ENCODE measurements around the gene PRMT3.
A peak's percentile ranks its signal among the peaks of the same experiment; 100 is the strongest.

PRMT3 gene

DNA sequence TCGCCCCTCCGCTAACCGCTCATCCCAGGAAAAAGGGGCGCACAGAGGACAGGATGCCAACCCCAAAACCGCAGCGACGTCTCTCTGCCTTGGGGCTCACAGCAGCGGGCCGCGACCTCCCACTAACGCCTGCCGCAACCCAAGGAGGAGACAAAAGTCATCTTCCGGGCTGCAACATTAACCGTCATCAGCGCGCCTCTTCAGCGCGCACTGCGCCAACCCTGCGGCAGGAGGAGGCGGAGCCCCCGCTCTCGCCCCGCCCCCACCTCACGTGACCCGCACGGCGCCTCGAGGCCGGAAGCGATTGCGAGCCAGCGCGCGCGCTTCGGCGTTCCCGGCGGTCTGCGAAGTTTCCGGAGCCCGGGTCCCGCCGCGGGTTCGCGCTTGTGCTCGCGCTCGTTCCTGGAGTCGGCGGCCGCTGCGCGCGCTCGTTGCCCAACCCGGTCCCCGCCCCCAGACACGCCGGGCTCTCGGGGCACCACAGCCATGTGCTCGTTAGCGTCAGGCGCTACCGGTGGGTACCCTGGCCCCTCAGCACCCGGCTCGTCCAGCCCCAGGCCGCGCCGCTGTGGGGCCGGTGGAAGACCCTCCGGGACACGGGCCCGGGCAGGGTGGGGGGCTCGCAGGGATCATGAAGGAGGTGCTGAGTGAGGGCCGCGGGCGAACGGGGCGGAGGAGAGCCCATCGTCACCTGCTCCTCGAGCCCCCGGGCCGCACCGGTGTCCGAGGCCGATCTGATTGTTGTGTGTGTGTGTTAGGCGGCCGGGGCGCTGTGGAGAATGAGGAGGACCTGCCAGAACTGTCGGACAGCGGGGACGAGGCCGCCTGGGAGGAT lies at the start of gene PRMT3:
Gene PRMT3 (plus strand): TSS at position 456 of the 835 bp plus-strand sequence. CDS start 31 bp downstream, at position 487.
- peak within 1 kb of the TSS; percentile 93 for H3K9ac ChIP-seq (ENCODE audit: insufficient read length, low read depth)
- H3K4me3 ChIP-seq (ENCODE audit: insufficient read length, low read depth): peak within 1 kb of the TSS; percentile 84
- no peaks in the 10 kb centered on the region for H3K9me3 ChIP-seq (ENCODE audit: insufficient read depth, low read length)
- H3K36me3 ChIP-seq (ENCODE audit: insufficient read depth, insufficient read length, low read length): peaks cover 12% of the 10 kb centered on the region
- TF ChIP-seq ZNF274 (IDR thresholded peaks at IDR 0.05; ENCODE audit: low read depth, low read length): no peak
- TF ChIP-seq YY1 (IDR thresholded peaks at IDR 0.05; ENCODE audit: insufficient read depth, insufficient read length): no peak
- TF ChIP-seq SUZ12 (IDR thresholded peaks at IDR 0.05; ENCODE audit: extremely low read depth, insufficient read depth, insufficient read length): no peak
- DNase-seq (ENCODE audit: low read depth, low spot score): peak; percentile 87
- no peaks in the 10 kb centered on the region for H3K27me3 ChIP-seq (ENCODE audit: insufficient read depth, insufficient read length)
- H3K4me1 ChIP-seq (ENCODE audit: insufficient read depth, insufficient read length): no peaks in the 10 kb centered on the region

DNA sequence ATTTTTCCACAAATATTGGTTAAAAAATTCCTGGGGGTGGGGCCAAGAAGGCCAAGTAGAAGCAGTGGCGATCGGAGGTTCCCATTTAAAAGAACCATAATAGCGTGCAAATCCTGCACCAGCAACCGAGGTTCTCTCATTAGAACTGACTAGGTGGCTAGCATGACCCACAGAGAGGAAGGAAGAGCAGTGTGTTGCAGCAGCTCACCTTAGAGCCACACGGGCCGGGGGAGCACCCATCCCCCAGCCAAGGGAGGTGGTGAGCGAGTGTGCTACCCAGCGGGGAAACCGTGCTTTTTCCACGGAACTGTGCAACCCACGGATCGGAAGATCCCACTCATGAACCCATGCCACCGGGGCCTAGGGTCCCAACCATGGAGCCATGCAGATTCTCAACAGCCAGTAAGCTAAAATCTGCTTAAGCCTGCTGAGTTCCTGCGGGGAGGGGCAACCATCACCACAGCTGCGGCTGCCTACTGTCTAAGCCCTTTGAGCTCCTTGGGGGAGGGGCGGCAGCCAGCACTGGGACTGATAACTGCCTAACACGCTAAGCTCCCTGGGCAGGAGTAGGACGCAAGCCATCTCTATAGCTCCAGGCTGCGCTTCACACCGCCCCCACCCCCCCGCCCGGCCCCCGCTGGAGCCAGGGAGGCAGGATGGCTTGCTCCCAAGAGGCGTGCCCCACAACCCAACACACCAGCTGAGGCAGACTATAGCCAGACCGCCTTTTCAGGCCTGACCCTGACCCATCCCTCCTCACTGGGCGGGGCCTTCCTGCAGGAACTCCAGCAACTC lies 45.0 kb upstream of the PRMT3 start:
- Histone ChIP-seq H3K9me3 (ENCODE audit: insufficient read depth, low read length) (no peaks in the 10 kb centered on the region), H3K27me3 (ENCODE audit: insufficient read depth, insufficient read length) (no peaks in the 10 kb centered on the region), H3K36me3 (ENCODE audit: insufficient read depth, insufficient read length, low read length) (no peaks in the 10 kb centered on the region), H3K4me1 (ENCODE audit: insufficient read depth, insufficient read length) (no peaks in the 10 kb centered on the region), H3K9ac (ENCODE audit: insufficient read length, low read depth) (peak overlapping the region; percentile 50), H3K4me3 (ENCODE audit: insufficient read length, low read depth) (no peak overlapping the region)
- peak; percentile 61 for DNase-seq (ENCODE audit: low read depth, low spot score)
- no peak for TF ChIP-seq ZNF274 (IDR thresholded peaks at IDR 0.05; ENCODE audit: low read depth, low read length)
- no peak for TF ChIP-seq SUZ12 (IDR thresholded peaks at IDR 0.05; ENCODE audit: extremely low read depth, insufficient read depth, insufficient read length)
- no peak for TF ChIP-seq YY1 (IDR thresholded peaks at IDR 0.05; ENCODE audit: insufficient read depth, insufficient read length)

DNA sequence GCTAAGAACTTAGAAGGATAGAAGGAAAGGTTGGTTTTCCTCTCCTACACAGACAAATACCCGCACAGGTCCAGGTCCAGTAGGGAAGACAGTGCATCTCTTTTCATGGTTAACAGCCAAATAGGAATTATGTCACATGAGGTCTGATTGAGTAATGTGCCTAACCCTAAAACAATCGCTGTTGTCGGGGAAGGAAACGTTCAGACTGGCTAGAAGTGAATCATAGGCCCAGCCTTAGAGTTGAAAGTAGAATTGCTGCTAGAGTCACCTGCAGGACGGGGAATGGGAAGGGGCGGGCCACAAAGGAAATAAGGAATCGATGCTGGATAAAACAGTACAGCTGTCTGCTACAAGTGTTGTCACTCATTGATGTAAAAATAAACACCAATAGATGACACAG lies 36.4 kb upstream of the PRMT3 start:
- Histone ChIP-seq H3K27me3 (ENCODE audit: insufficient read depth, insufficient read length) (no peaks in the 10 kb centered on the region), H3K9ac (ENCODE audit: insufficient read length, low read depth) (no peak overlapping the region), H3K4me3 (ENCODE audit: insufficient read length, low read depth) (no peak overlapping the region), H3K36me3 (ENCODE audit: insufficient read depth, insufficient read length, low read length) (no peaks in the 10 kb centered on the region), H3K9me3 (ENCODE audit: insufficient read depth, low read length) (no peaks in the 10 kb centered on the region), H3K4me1 (ENCODE audit: insufficient read depth, insufficient read length) (no peaks in the 10 kb centered on the region)
- TF ChIP-seq ZNF274 (IDR thresholded peaks at IDR 0.05; ENCODE audit: low read depth, low read length): no peak
- TF ChIP-seq SUZ12 (IDR thresholded peaks at IDR 0.05; ENCODE audit: extremely low read depth, insufficient read depth, insufficient read length): no peak
- TF ChIP-seq YY1 (IDR thresholded peaks at IDR 0.05; ENCODE audit: insufficient read depth, insufficient read length): no peak
- no peak for DNase-seq (ENCODE audit: low read depth, low spot score)

DNA sequence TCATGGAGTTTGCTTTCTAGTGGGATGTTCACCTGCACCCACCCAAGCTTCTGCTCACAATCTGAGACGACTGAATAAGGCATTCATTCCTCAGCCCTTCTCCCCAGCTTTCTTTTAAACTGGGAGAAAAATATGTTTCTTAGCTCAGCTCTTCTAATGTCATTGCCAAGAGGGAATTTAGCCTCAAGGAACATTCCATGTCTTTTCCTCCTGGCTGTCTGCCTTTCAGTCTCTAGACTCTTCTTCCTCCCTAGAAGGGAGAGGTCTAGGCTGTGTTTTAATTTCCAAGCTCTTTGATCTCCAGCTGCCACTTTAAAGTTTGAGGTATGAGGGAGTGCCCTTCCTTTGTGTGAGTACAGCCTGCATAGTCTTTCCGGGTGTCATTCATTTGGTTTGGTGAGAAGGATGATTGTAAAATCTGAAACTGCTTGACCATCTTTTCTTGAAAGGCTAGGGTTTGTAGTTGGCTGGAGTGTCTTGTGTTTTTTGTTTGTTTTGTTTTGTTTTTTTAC lies 35.7 kb upstream of the PRMT3 start:
- Histone ChIP-seq H3K4me1 (ENCODE audit: insufficient read depth, insufficient read length) (no peaks in the 10 kb centered on the region), H3K9ac (ENCODE audit: insufficient read length, low read depth) (no peak overlapping the region), H3K36me3 (ENCODE audit: insufficient read depth, insufficient read length, low read length) (no peaks in the 10 kb centered on the region), H3K4me3 (ENCODE audit: insufficient read length, low read depth) (no peak overlapping the region), H3K9me3 (ENCODE audit: insufficient read depth, low read length) (no peaks in the 10 kb centered on the region), H3K27me3 (ENCODE audit: insufficient read depth, insufficient read length) (no peaks in the 10 kb centered on the region)
- TF ChIP-seq ZNF274 (IDR thresholded peaks at IDR 0.05; ENCODE audit: low read depth, low read length) (no peak), SUZ12 (IDR thresholded peaks at IDR 0.05; ENCODE audit: extremely low read depth, insufficient read depth, insufficient read length) (no peak), YY1 (IDR thresholded peaks at IDR 0.05; ENCODE audit: insufficient read depth, insufficient read length) (no peak)
- DNase-seq (ENCODE audit: low read depth, low spot score): no peak

DNA sequence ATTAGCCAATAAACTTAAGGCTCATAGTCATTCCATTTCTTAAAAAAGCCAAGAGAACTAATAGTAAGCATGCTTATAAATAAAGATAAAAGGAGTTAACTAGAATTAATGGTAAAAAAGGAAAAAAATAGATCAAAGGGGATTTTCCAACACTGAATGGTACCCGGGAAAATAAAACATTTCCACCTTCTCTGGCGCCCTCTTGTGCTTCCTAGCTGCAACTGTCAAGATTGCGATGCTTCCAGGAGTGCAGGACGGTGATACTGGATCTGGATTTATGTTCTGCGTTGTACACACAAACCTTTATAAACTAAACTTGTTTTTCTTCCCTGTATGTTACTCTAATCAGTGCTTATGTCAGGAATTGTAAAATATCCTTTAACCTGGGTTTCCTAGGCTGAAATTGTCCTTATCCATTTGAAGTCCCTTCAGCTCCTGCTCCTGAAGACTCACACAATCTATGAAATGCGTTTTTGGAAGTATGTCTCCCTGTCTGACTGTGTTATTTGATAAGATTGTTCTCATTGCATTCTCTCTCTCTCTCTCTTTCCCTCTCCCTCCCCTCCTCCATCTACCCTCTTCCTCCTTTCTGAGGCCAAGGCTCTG lies 33.6 kb upstream of the PRMT3 start:
- Histone ChIP-seq H3K9ac (ENCODE audit: insufficient read length, low read depth) (no peak overlapping the region), H3K9me3 (ENCODE audit: insufficient read depth, low read length) (no peaks in the 10 kb centered on the region), H3K4me3 (ENCODE audit: insufficient read length, low read depth) (no peak overlapping the region), H3K27me3 (ENCODE audit: insufficient read depth, insufficient read length) (no peaks in the 10 kb centered on the region), H3K36me3 (ENCODE audit: insufficient read depth, insufficient read length, low read length) (no peaks in the 10 kb centered on the region), H3K4me1 (ENCODE audit: insufficient read depth, insufficient read length) (no peaks in the 10 kb centered on the region)
- DNase-seq (ENCODE audit: low read depth, low spot score): no peak
- no peak for TF ChIP-seq YY1 (IDR thresholded peaks at IDR 0.05; ENCODE audit: insufficient read depth, insufficient read length)
- no peak for TF ChIP-seq ZNF274 (IDR thresholded peaks at IDR 0.05; ENCODE audit: low read depth, low read length)
- TF ChIP-seq SUZ12 (IDR thresholded peaks at IDR 0.05; ENCODE audit: extremely low read depth, insufficient read depth, insufficient read length): no peak

DNA sequence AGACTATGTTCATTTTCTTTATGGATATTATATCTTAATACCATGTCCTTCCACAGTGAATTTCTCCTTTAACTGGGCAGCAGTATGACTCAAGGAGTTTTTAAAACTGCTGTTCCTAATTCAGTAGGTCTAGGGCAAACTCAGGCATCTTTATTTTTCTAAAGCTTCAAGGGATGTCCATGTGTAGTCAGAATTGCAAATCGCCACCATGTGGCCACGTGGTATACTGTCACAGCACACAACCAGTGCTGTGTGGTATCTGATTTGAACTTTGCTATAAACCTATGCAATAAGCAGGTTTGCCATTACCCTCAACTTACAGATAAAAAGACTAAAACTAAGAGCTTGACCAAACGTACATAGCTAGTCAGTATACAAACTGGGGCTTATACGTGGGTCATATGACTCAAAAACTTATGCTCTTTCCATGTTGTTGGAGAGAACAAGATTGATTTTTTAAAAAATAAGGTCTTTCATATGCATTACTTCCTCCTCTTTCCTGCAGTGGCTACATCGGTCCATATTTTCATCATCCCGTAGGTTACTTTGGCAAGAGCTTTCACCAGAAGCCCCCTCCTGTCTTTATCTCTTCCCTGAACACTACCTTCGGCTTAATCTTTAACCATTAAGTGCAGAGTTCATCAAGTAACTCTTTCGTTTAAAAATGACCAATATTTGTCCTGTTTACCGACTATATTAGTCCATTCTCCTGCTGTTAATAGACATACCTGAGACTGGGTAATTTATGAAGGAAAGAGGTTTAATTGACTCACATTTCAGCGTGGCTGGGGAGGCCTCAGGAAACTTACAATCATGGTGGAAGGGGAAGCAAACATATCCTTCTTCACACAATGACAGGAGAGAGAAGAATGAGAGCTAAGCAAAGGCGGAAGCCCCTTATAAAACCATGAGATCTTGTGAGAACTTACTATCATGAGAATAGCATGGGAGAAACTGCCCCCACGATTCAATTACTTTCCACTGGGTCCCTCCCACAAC lies 32.0 kb upstream of the PRMT3 start:
- no peaks in the 10 kb centered on the region for H3K4me1 ChIP-seq (ENCODE audit: insufficient read depth, insufficient read length)
- TF ChIP-seq SUZ12 (IDR thresholded peaks at IDR 0.05; ENCODE audit: extremely low read depth, insufficient read depth, insufficient read length) (no peak), ZNF274 (IDR thresholded peaks at IDR 0.05; ENCODE audit: low read depth, low read length) (no peak), YY1 (IDR thresholded peaks at IDR 0.05; ENCODE audit: insufficient read depth, insufficient read length) (no peak)
- no peaks in the 10 kb centered on the region for H3K27me3 ChIP-seq (ENCODE audit: insufficient read depth, insufficient read length)
- no peak overlapping the region for H3K4me3 ChIP-seq (ENCODE audit: insufficient read length, low read depth)
- no peaks in the 10 kb centered on the region for H3K9me3 ChIP-seq (ENCODE audit: insufficient read depth, low read length)
- no peaks in the 10 kb centered on the region for H3K36me3 ChIP-seq (ENCODE audit: insufficient read depth, insufficient read length, low read length)
- no peak for DNase-seq (ENCODE audit: low read depth, low spot score)
- no peak overlapping the region for H3K9ac ChIP-seq (ENCODE audit: insufficient read length, low read depth)

Measured in NT2/D1 (cell line).